MCF 10A (cell line): ENCODE measurements around the gene LEMD2. TPM values are rescaled to one million over a fixed set of nuclear protein-coding genes. Genes with fewer than 3 reads are reported as not detected.

Experiments
- BruUV-seq: library from RNA; stranded (reverse); fragments of 400-500 nt; replicated peaks from 2 replicates; lab custom pipeline; 2021; lab: Mats Ljungman, UMichigan
- CTCF ChIA-PET: fragments of 300-600 bp; sonication (Branson Sonifier 250); formaldehyde crosslinking; extraction: SDS; loops from one replicate; lab custom pipeline; 2021; ENCODE audit warnings: antibody characterized with exemption, inconsistent platforms; lab: Yijun Ruan, JAX
- POLR2A ChIA-PET: fragments of 300-600, 350-650 bp; sonication (Branson Sonifier 250); formaldehyde crosslinking; extraction: SDS; loops from one replicate; lab custom pipeline; 2020; ENCODE audit warnings: antibody characterized with exemption, inconsistent platforms; lab: Yijun Ruan, JAX
- DNase-seq: peaks from one replicate; pipeline ENCODE4 v3.0.0-alpha.2; 2018; ENCODE audit not compliant: unreplicated experiment
- H3K27ac Mint-ChIP-seq: one replicate; pipeline ENCODE4 v1.8.0; 2022; ENCODE audit warnings: mild to moderate bottlenecking, low read depth, mixed read lengths; ENCODE audit not compliant: unreplicated experiment
- H3K27me3 Mint-ChIP-seq: one replicate; pipeline ENCODE4 v1.8.0; 2022; ENCODE audit warnings: mixed read lengths; ENCODE audit not compliant: insufficient read depth, unreplicated experiment
- H3K36me3 Mint-ChIP-seq: one replicate; pipeline ENCODE4 v1.8.0; 2022; ENCODE audit warnings: mild to moderate bottlenecking, moderate library complexity, mixed read lengths; ENCODE audit not compliant: insufficient read depth, unreplicated experiment
- H3K4me1 Mint-ChIP-seq: one replicate; pipeline ENCODE4 v1.8.0; 2022; ENCODE audit warnings: mixed read lengths; ENCODE audit not compliant: insufficient read depth, unreplicated experiment
- H3K4me3 Mint-ChIP-seq: one replicate; pipeline ENCODE4 v1.8.0; 2022; ENCODE audit warnings: mild to moderate bottlenecking, moderate library complexity, mixed read lengths; ENCODE audit not compliant: unreplicated experiment
- H3K9me3 Mint-ChIP-seq: one replicate; pipeline ENCODE4 v1.8.0; 2022; ENCODE audit warnings: mixed read lengths; ENCODE audit not compliant: unreplicated experiment
- CTCF ChIP-seq: fragments of 200-600 bp; IDR thresholded peaks from one replicate; pipeline ENCODE4 v1.8.0; 2022; ENCODE audit warnings: antibody characterized with exemption, mild to moderate bottlenecking; ENCODE audit not compliant: unreplicated experiment
- intact Hi-C: fragments of 100-400 bp; cut with micrococcal nuclease; formaldehyde crosslinking; loops from 2 replicates; pipeline ENCODE4 v1.14.1; 2022
- total RNA-seq: library from RNA; stranded (reverse); gene quantifications from 2 replicates; pipeline ENCODE4 v1.2.3, GENCODE V29; 2022

LEMD2 gene
- total RNA-seq, 1 experiment from 2014 or later, result 70.5 TPM

- DNase-seq, result no peak
- CTCF ChIA-PET, result interaction anchor here (0.8 to 12.4 kb wide), 3 partner anchors 21 to 42 kb away, joined by 4 to 228 read pairs (median 4); no protein-coding TSS in a partner anchor
- Mint-ChIP-seq H3K36me3 (peaks cover 7% of the 10 kb centered on the region), H3K4me3 (no peak overlapping the region), H3K4me1 (peaks cover 35% of the 10 kb centered on the region), H3K9me3 (no peaks in the 10 kb centered on the region), H3K27me3 (no peaks in the 10 kb centered on the region), H3K27ac (no peak overlapping the region)
- intact Hi-C loops, result no loop called here
- POLR2A ChIA-PET, result interaction anchor here (0.5 kb wide), 1 partner anchor 344 kb away, joined by 3 read pairs; no protein-coding TSS in a partner anchor
- no TSS peak for BruUV-seq
- TF ChIP-seq CTCF, result no peak
Measured at GRCh38 chr6:33742092-33742491, 46.8 kb downstream of the LEMD2 start.

GRCh38 chr6:33740794-33741193 lies 48.1 kb downstream of the LEMD2 start:
- CTCF ChIA-PET, result interaction anchor here (0.7 to 12.4 kb wide), 4 partner anchors 15 to 292 kb away, joined by 3 to 228 read pairs (median 5); partner anchors contain the start of gene UQCC2
- POLR2A ChIA-PET, result no interaction called here
- no peak for TF ChIP-seq CTCF
- intact Hi-C loops, result no loop called here
- no peak overlapping the region for H3K27ac Mint-ChIP-seq
- no TSS peak for BruUV-seq
- no peaks in the 10 kb centered on the region for H3K27me3 Mint-ChIP-seq
- no peak for DNase-seq
- H3K4me1 Mint-ChIP-seq, result peaks cover 27% of the 10 kb centered on the region
- H3K4me3 Mint-ChIP-seq, result no peak overlapping the region
- H3K36me3 Mint-ChIP-seq, result peaks cover 7% of the 10 kb centered on the region
- no peaks in the 10 kb centered on the region for H3K9me3 Mint-ChIP-seq

DNA sequence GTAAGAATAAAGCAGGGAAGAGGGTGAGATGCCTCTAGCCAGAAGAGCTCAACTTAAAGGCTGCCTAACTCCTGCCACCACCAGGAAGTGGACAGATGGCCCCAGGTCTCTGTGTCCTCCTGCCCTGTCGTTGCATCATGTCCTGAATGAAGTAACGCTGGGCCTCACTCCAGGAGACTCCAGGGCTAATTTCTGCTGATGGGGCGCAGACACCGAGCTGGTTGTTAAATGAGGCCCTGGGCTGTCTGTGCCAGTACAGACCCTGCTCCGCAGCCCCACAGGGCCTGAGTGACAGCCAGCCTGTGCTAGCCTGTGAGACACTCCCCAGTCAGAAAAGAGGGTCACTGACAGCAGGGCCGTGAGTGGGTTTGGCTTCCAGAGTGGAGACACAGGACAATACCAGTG lies 48.7 kb downstream of the LEMD2 start:
- Mint-ChIP-seq H3K27ac (no peak overlapping the region), H3K4me3 (no peak overlapping the region), H3K36me3 (peaks cover 7% of the 10 kb centered on the region), H3K4me1 (peaks cover 21% of the 10 kb centered on the region), H3K9me3 (no peaks in the 10 kb centered on the region), H3K27me3 (no peaks in the 10 kb centered on the region)
- peak; percentile 78 for DNase-seq
- intact Hi-C loops, result no loop called here
- ChIA-PET CTCF (interaction anchor here (0.7 to 1.8 kb wide), 3 partner anchors 14 to 28 kb away, joined by 3 to 9 read pairs (median 6); partner anchors contain the start of gene UQCC2), POLR2A (interaction anchor here (1.0 kb wide), 1 partner anchor 29 kb away, joined by 4 read pairs; the partner anchor contains the start of gene UQCC2)
- no peak for TF ChIP-seq CTCF
- no TSS peak for BruUV-seq

DNA sequence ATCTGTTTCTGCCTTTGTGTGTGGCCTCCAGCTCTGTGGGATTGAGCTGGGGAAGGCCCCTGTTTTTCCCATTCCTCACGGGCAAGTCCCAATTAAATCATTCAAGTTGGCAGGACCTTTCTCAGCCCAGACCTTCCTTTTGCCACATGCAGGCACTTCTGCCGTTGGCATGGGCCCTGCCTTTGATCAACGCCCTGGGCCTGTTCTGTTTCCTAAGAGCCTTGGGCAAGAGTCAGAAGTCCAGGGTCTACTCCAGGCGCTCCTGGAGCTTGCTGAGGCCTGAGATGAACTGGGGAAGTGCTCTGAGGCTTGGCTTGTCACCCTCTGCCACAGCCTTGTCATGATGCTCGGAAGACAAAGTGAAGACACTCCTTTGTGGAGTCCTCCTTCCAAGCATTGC lies 49.4 kb downstream of the LEMD2 start:
- Mint-ChIP-seq H3K36me3 (peaks cover 7% of the 10 kb centered on the region), H3K27me3 (no peaks in the 10 kb centered on the region), H3K4me1 (peaks cover 17% of the 10 kb centered on the region), H3K27ac (no peak overlapping the region), H3K9me3 (no peaks in the 10 kb centered on the region), H3K4me3 (no peak overlapping the region)
- TF ChIP-seq CTCF, result no peak
- ChIA-PET POLR2A (interaction anchor here (0.7 to 1.0 kb wide), 2 partner anchors 28 to 361 kb away, joined by 3 to 4 read pairs; partner anchors contain the start of gene UQCC2), CTCF (interaction anchor here (0.5 to 1.8 kb wide), 5 partner anchors 14 to 294 kb away, joined by 3 to 9 read pairs (median 3); partner anchors contain the start of gene UQCC2)
- intact Hi-C loops, result no loop called here
- DNase-seq, result no peak
- TSS peak; percentile 22 for BruUV-seq
